ENCODE measurements around the gene MUC5B. TPM values are rescaled to one million over a fixed set of nuclear protein-coding genes. Genes with fewer than 3 reads are reported as not detected.

Gene MUC5B
- total and polyA plus RNA-seq, 2 of the 13 experiments (the other 11 are each of a cell fraction or from before 2014, with no cell fraction given), result 0.01 TPM; not detected in 1

DNA sequence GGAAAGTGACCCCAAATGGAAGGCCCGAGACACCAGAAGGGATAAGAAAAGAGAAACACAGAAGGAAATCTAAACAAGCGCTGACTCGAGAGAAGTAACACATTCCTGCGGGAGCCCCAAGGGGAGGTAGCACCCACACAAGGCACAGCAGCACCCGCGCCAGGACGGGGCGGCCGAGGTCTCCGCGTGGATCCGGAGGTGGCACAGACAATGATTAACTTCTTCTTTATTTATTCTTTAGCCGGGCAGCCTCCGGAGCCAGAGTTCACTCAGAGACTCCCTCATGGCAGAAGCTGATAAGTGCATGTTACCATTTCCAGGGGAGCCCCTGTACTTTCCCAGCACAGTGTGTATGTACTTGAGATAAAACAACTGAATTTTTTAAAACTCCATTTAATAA, 81.5 kb downstream of the MUC5B start (continued):
- TF ChIP-seq RFX5 (IDR thresholded peaks at IDR 0.05; ENCODE audit: low read depth, low read length) (no peak), KDM2A (CRISPR knock-in tag; IDR thresholded peaks at IDR 0.05; ENCODE audit: borderline replicate concordance, low read depth) (peak; percentile 60; the same call in 1 of the 2 replicates), SRSF1 (optimal IDR thresholded peaks at IDR 0.05; ENCODE audit: low read depth, low read length) (no peak), XBP1 (CRISPR knock-in tag; IDR thresholded peaks at IDR 0.05) (0 out of 2 replicates have a peak, but pooled peaks have one; percentile 59), ZNF597 (CRISPR knock-in tag; IDR thresholded peaks at IDR 0.05) (no peak), ZNF510 (CRISPR knock-in tag; IDR thresholded peaks at IDR 0.05; ENCODE audit: low read depth) (no peak), CENPX (CRISPR knock-in tag; IDR thresholded peaks at IDR 0.05) (no peak), POLR2A (IDR thresholded peaks at IDR 0.05; ENCODE audit: insufficient read depth in 1 of 2, low read depth in 2 of 2, low read length in 2 of 2) (peak in 1 of 2 experiments; percentile 60; a peak in 2 of 4 replicates), HCFC1 (IDR thresholded peaks at IDR 0.05; ENCODE audit: low read depth, low read length) (no peak), NAIF1 (CRISPR knock-in tag; IDR thresholded peaks at IDR 0.05; ENCODE audit: borderline replicate concordance) (no peak), ETV5 (CRISPR knock-in tag; IDR thresholded peaks at IDR 0.05; ENCODE audit: borderline replicate concordance) (peak; percentile 84), RFXANK (CRISPR knock-in tag; IDR thresholded peaks at IDR 0.05) (no peak), AGO1 (IDR thresholded peaks at IDR 0.05; ENCODE audit: low read depth, low read length, poor library complexity, severe bottlenecking) (no peak), ZNF530 (CRISPR knock-in tag; IDR thresholded peaks at IDR 0.05; ENCODE audit: low read depth) (no peak), ZNF263 (CRISPR knock-in tag; IDR thresholded peaks at IDR 0.05) (no peak), XRCC5 (optimal IDR thresholded peaks at IDR 0.05; ENCODE audit: low read length) (peak; percentile 36), REXO4 (CRISPR knock-in tag; IDR thresholded peaks at IDR 0.05; ENCODE audit: borderline replicate concordance) (no peak), ZSCAN29 (CRISPR knock-in tag; conservative IDR thresholded peaks at IDR 0.05) (no peak), STAT5B (CRISPR knock-in tag; IDR thresholded peaks at IDR 0.05) (no peak), PPARG (CRISPR knock-in tag; conservative IDR thresholded peaks at IDR 0.05) (peak; percentile 36; the same call in 1 of the 2 replicates), HOXA5 (CRISPR knock-in tag; IDR thresholded peaks at IDR 0.05) (0 out of 2 replicates have a peak, but pooled peaks have one; percentile 53)
- TF ChIP-seq, protein P1, sequence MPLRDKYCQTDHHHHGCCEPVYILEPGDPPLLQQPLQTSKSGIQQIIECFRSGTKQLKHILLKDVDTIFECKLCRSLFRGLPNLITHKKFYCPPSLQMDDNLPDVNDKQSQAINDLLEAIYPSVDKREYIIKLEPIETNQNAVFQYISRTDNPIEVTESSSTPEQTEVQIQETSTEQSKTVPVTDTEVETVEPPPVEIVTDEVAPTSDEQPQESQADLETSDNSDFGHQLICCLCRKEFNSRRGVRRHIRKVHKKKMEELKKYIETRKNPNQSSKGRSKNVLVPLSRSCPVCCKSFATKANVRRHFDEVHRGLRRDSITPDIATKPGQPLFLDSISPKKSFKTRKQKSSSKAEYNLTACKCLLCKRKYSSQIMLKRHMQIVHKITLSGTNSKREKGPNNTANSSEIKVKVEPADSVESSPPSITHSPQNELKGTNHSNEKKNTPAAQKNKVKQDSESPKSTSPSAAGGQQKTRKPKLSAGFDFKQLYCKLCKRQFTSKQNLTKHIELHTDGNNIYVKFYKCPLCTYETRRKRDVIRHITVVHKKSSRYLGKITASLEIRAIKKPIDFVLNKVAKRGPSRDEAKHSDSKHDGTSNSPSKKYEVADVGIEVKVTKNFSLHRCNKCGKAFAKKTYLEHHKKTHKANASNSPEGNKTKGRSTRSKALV (CRISPR knock-in tag; IDR thresholded peaks at IDR 0.05), result 0 out of 2 replicates have a peak, but pooled peaks have one; percentile 23
- TF ChIP-seq, protein P2, sequence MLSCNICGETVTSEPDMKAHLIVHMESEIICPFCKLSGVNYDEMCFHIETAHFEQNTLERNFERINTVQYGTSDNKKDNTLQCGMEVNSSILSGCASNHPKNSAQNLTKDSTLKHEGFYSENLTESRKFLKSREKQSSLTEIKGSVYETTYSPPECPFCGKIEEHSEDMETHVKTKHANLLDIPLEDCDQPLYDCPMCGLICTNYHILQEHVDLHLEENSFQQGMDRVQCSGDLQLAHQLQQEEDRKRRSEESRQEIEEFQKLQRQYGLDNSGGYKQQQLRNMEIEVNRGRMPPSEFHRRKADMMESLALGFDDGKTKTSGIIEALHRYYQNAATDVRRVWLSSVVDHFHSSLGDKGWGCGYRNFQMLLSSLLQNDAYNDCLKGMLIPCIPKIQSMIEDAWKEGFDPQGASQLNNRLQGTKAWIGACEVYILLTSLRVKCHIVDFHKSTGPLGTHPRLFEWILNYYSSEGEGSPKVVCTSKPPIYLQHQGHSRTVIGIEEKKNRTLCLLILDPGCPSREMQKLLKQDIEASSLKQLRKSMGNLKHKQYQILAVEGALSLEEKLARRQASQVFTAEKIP (CRISPR knock-in tag; IDR thresholded peaks at IDR 0.05; ENCODE audit: borderline replicate concordance), result no peak
- TF ChIP-seq, protein P3, sequence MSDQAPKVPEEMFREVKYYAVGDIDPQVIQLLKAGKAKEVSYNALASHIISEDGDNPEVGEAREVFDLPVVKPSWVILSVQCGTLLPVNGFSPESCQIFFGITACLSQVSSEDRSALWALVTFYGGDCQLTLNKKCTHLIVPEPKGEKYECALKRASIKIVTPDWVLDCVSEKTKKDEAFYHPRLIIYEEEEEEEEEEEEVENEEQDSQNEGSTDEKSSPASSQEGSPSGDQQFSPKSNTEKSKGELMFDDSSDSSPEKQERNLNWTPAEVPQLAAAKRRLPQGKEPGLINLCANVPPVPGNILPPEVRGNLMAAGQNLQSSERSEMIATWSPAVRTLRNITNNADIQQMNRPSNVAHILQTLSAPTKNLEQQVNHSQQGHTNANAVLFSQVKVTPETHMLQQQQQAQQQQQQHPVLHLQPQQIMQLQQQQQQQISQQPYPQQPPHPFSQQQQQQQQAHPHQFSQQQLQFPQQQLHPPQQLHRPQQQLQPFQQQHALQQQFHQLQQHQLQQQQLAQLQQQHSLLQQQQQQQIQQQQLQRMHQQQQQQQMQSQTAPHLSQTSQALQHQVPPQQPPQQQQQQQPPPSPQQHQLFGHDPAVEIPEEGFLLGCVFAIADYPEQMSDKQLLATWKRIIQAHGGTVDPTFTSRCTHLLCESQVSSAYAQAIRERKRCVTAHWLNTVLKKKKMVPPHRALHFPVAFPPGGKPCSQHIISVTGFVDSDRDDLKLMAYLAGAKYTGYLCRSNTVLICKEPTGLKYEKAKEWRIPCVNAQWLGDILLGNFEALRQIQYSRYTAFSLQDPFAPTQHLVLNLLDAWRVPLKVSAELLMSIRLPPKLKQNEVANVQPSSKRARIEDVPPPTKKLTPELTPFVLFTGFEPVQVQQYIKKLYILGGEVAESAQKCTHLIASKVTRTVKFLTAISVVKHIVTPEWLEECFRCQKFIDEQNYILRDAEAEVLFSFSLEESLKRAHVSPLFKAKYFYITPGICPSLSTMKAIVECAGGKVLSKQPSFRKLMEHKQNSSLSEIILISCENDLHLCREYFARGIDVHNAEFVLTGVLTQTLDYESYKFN (CRISPR knock-in tag; conservative IDR thresholded peaks at IDR 0.05), result peak; percentile 90

Measured in HepG2 (cell line).